Measurements from ENCODE around the gene KDM4C. TPM values are rescaled to one million over a fixed set of nuclear protein-coding genes. Genes with fewer than 3 reads are reported as not detected.

Gene KDM4C
- total RNA-seq, 1 donor from 2014 or later, result 11.1 TPM

DNA sequence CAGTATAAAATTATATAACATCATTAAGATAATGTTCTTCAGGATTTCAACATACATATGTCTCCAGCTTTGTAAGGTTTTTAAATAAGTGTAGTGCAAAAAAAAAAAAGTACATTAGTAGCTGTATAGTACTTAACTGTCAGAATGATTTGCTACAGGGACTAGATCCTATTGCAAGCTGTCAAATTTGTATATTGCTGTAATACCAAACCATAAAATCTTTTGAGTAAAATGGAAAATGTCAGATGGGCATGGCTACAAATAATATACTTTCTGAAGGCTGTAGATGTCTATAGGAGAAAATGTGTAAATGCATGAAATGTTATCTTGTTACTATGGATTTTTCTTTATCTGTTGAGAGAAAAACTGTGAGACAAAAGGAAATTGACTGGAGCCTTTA, 298.5 kb downstream of the KDM4C start:
- no peak overlapping the region for H3K4me3 ChIP-seq
- Mint-ChIP-seq H3K9me3 (no peaks in the 10 kb centered on the region), H3K36me3 (no peaks in the 10 kb centered on the region), H3K27me3 (ENCODE audit: insufficient read depth, low read depth) (peaks cover 2% of the 10 kb centered on the region), H3K4me1 (peaks cover 10% of the 10 kb centered on the region), H3K4me3 (no peak overlapping the region), H3K27ac (no peak overlapping the region)
- no peaks in the 10 kb centered on the region for H3K9me3 ChIP-seq (ENCODE audit: low read depth)
- H3K27ac ChIP-seq, result no peak overlapping the region
- peaks cover 4% of the 10 kb centered on the region for H3K4me1 ChIP-seq
- H2AFZ ChIP-seq (replicated peaks), result no peak overlapping the region
- no peaks in the 10 kb centered on the region for H3K27me3 ChIP-seq
- no peak for DNase-seq (ENCODE audit: low spot score)
- no peak overlapping the region for H3K4me2 ChIP-seq
- H3K9ac ChIP-seq, result no peak overlapping the region
- H3K79me2 ChIP-seq (ENCODE audit: low read depth), result no peaks in the 10 kb centered on the region
- no peaks in the 10 kb centered on the region for H4K20me1 ChIP-seq (ENCODE audit: low read depth)
- H3F3A ChIP-seq (ENCODE audit: low read depth), result no peaks in the 10 kb centered on the region
- no peaks in the 10 kb centered on the region for H3K36me3 ChIP-seq
- TF ChIP-seq CTCF (IDR thresholded peaks at IDR 0.05), result no peak
- no peak for TF ChIP-seq EZH2 (IDR thresholded peaks at IDR 0.05)
- no peak for TF ChIP-seq EZH2phosphoT487 (IDR thresholded peaks at IDR 0.05)

- H3K36me3 Mint-ChIP-seq, result no peaks in the 10 kb centered on the region
- no peak overlapping the region for H3K4me2 ChIP-seq
- no peaks in the 10 kb centered on the region for H3K27me3 ChIP-seq
- H3K4me1 ChIP-seq, result no peaks in the 10 kb centered on the region
- no peak for DNase-seq (ENCODE audit: low spot score)
- H3K79me2 ChIP-seq (ENCODE audit: low read depth), result no peaks in the 10 kb centered on the region
- H3K27me3 Mint-ChIP-seq (ENCODE audit: insufficient read depth, low read depth), result peaks cover 2% of the 10 kb centered on the region
- no peaks in the 10 kb centered on the region for H4K20me1 ChIP-seq (ENCODE audit: low read depth)
- H3K9me3 Mint-ChIP-seq, result no peaks in the 10 kb centered on the region
- TF ChIP-seq EZH2 (IDR thresholded peaks at IDR 0.05) (no peak), EZH2phosphoT487 (IDR thresholded peaks at IDR 0.05) (no peak), CTCF (IDR thresholded peaks at IDR 0.05) (no peak)
- no peak overlapping the region for H3K27ac Mint-ChIP-seq
- H3K4me3 ChIP-seq, result no peak overlapping the region
- H3K36me3 ChIP-seq, result no peaks in the 10 kb centered on the region
- H3K4me1 Mint-ChIP-seq, result peaks cover 7% of the 10 kb centered on the region
- no peak overlapping the region for H3K27ac ChIP-seq
- H3K9ac ChIP-seq, result no peak overlapping the region
- no peaks in the 10 kb centered on the region for H3F3A ChIP-seq (ENCODE audit: low read depth)
- H3K4me3 Mint-ChIP-seq, result no peak overlapping the region
- H3K9me3 ChIP-seq (ENCODE audit: low read depth), result no peaks in the 10 kb centered on the region
- H2AFZ ChIP-seq (replicated peaks), result no peak overlapping the region
These were observed 300.7 kb downstream of the KDM4C start for GRCh38 chr9:7058473-7058872.

DNA sequence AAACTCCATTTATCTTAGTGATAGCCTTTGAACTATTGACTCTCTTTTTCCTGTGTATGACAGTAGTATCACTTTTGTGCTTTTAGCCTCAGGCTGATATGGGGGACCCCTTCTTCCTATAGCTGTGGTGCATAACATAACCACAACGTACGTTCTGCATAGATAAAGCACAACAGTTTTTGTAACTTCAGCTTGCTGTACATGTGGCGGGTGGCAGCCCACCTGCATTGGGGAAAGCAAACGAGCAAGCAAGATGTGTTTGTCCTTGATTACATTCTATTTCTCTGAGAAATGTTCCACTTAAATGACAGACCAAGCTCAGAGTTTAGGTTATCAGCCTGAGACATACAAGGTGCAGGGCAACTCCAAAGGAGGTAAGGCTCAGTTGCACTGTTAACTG, 309.4 kb downstream of the KDM4C start:
- Mint-ChIP-seq H3K9me3 (no peaks in the 10 kb centered on the region), H3K27me3 (ENCODE audit: insufficient read depth, low read depth) (peaks cover under 1% of the 10 kb centered on the region), H3K36me3 (no peaks in the 10 kb centered on the region), H3K4me1 (no peaks in the 10 kb centered on the region), H3K27ac (no peak overlapping the region), H3K4me3 (no peak overlapping the region)
- no peak overlapping the region for H3K4me2 ChIP-seq
- H3F3A ChIP-seq (ENCODE audit: low read depth), result no peaks in the 10 kb centered on the region
- no peak overlapping the region for H3K9ac ChIP-seq
- TF ChIP-seq CTCF (IDR thresholded peaks at IDR 0.05), result no peak
- TF ChIP-seq EZH2phosphoT487 (IDR thresholded peaks at IDR 0.05), result no peak
- no peak for TF ChIP-seq EZH2 (IDR thresholded peaks at IDR 0.05)
- H4K20me1 ChIP-seq (ENCODE audit: low read depth), result no peaks in the 10 kb centered on the region
- no peaks in the 10 kb centered on the region for H3K36me3 ChIP-seq
- no peak overlapping the region for H3K27ac ChIP-seq
- H3K4me3 ChIP-seq, result no peak overlapping the region
- H3K27me3 ChIP-seq, result no peaks in the 10 kb centered on the region
- no peaks in the 10 kb centered on the region for H3K9me3 ChIP-seq (ENCODE audit: low read depth)
- no peaks in the 10 kb centered on the region for H3K4me1 ChIP-seq
- no peak overlapping the region for H2AFZ ChIP-seq (replicated peaks)
- DNase-seq (ENCODE audit: low spot score), result no peak
- no peaks in the 10 kb centered on the region for H3K79me2 ChIP-seq (ENCODE audit: low read depth)

All from neural progenitor cell (in vitro differentiated cells).